ENCODE results near the gene KCNG1. TPM values are rescaled to one million over a fixed set of nuclear protein-coding genes. Genes with fewer than 3 reads are reported as not detected.

The KCNG1 gene
- total RNA-seq, 4 donors from 2014 or later: 0.54 to 2.4 (median 1.6) TPM; not detected in 1

DNA sequence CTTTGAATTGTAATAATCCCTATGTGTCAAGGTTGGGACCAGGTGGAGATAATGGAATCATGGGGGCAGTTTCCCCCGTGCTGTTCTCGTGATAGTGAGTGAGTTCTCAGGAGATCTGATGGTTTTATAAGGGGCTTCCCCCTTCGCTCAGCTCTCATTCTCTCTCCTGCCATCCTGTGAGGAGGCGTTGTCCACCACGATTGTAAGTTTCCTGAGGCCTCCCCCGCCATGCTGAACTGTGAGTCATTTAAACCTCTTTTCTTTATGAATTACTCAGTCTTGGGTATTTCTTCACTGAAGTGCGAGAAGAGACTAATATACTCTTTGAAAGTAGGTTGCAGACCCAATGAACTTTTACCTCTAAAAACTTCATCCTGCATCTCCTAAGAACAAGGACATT, 39.2 kb upstream of the KCNG1 start:
- H3K4me3 ChIP-seq (ENCODE audit: low read depth, poor library complexity, severe bottlenecking): no peak overlapping the region
- TF ChIP-seq, protein P1, sequence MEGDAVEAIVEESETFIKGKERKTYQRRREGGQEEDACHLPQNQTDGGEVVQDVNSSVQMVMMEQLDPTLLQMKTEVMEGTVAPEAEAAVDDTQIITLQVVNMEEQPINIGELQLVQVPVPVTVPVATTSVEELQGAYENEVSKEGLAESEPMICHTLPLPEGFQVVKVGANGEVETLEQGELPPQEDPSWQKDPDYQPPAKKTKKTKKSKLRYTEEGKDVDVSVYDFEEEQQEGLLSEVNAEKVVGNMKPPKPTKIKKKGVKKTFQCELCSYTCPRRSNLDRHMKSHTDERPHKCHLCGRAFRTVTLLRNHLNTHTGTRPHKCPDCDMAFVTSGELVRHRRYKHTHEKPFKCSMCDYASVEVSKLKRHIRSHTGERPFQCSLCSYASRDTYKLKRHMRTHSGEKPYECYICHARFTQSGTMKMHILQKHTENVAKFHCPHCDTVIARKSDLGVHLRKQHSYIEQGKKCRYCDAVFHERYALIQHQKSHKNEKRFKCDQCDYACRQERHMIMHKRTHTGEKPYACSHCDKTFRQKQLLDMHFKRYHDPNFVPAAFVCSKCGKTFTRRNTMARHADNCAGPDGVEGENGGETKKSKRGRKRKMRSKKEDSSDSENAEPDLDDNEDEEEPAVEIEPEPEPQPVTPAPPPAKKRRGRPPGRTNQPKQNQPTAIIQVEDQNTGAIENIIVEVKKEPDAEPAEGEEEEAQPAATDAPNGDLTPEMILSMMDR (IDR thresholded peaks at IDR 0.05): no peak
- no peak for TF ChIP-seq POLR2A (IDR thresholded peaks at IDR 0.05)
- DNase-seq (ENCODE audit: low spot score in 2 of 2): peak in 1 of 2 donors; percentile 23
- intact Hi-C loops (cut with DNase I; ENCODE audit: low total_unique reads): no loop called here
- 67 to 68% methylated on average over 7 of the region's 7 CpGs for WGBS, 2 donors

DNA sequence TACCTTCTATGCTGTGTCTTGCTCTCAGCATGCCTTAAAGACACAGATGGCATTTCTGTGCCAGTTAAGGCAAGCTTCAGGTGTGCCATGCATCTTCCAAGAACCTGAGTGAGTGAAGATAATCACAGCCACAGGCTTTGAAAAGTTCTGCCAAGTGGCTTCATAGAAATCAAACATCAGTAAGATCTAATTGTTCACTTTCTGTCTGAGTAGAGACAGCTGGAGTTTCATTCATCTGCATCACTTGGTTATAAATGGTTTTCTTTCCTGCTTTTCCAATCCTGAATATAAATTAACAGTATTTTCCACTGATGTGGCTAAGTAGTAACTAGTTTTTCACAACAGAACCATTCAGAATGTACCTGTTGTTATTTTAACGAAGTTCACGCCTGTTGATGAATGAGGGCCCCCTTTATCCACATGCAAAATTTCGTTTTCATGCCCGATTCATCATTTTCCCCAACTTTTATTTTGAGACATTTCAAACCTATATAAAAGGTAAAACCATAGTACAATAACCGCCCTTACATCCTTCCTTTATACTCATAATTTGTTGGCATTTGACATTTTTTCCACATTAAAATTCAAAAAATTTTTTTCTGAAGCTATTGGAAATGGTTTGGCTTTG, 38.6 kb upstream of the KCNG1 start:
- intact Hi-C loops (cut with DNase I; ENCODE audit: low total_unique reads): no loop called here
- no peak overlapping the region for H3K4me3 ChIP-seq (ENCODE audit: low read depth, poor library complexity, severe bottlenecking)
- DNase-seq (ENCODE audit: low spot score in 2 of 2): no peak
- 69 to 76% methylated on average over 5 of the region's 5 CpGs for WGBS, 2 donors
- TF ChIP-seq, protein P1 (IDR thresholded peaks at IDR 0.05): no peak
- no peak for TF ChIP-seq POLR2A (IDR thresholded peaks at IDR 0.05)

DNA sequence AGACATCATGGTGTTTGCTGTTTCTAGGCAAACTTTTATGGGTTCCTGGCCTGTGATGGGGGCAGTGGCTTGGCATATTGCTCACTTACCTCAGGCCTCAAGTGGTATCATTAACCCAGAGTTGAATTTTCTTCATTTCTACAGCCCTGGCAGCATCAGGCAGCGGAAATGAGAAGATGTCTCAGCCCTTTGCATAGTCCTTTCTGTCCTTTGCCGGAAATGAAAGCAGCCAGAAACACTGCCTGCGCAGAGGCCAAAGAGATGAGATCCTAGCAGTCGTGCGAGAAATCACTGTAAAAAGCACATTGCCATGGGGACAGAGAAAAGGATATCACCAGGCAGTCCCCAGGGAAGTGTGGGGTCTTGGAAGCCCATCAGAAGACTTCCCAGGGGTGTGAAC, 37.4 kb upstream of the KCNG1 start:
- no peak overlapping the region for H3K4me3 ChIP-seq (ENCODE audit: low read depth, poor library complexity, severe bottlenecking)
- WGBS, 2 donors: 87 to 92% methylated on average over 5 of the region's 5 CpGs
- peak in 1 of 2 donors; percentile 53 for DNase-seq (ENCODE audit: low spot score in 2 of 2)
- intact Hi-C loops (cut with DNase I; ENCODE audit: low total_unique reads): no loop called here
- TF ChIP-seq POLR2A (IDR thresholded peaks at IDR 0.05): no peak
- TF ChIP-seq, protein P1 (IDR thresholded peaks at IDR 0.05): no peak

DNA sequence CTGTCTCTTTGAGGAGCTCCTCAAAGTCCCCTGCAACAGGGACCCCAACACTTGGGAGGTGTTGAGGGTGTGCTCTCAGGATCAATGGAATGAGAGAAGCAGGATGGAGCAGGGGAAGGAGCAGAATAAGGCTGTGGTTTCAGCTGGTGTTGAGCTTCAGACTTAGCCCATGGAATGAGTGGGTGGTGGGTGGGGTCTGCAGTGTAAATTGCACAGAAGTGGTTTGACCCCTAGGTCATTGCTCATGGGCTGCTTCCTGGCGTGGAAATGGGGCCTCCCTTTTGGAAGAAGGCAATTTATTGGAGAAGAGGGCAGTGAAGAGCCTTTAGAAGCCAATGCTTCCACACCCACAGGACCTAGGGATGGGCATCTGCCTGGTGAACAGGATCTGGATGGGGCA, 37.0 kb upstream of the KCNG1 start:
- no peak overlapping the region for H3K4me3 ChIP-seq (ENCODE audit: low read depth, poor library complexity, severe bottlenecking)
- WGBS, 2 donors: 40 to 41% methylated on average over 1 of the region's 1 CpG
- intact Hi-C loops (cut with DNase I; ENCODE audit: low total_unique reads): no loop called here
- DNase-seq (ENCODE audit: low spot score in 2 of 2): no peak
- no peak for TF ChIP-seq POLR2A (IDR thresholded peaks at IDR 0.05)
- TF ChIP-seq, protein P1 (IDR thresholded peaks at IDR 0.05): no peak

DNA sequence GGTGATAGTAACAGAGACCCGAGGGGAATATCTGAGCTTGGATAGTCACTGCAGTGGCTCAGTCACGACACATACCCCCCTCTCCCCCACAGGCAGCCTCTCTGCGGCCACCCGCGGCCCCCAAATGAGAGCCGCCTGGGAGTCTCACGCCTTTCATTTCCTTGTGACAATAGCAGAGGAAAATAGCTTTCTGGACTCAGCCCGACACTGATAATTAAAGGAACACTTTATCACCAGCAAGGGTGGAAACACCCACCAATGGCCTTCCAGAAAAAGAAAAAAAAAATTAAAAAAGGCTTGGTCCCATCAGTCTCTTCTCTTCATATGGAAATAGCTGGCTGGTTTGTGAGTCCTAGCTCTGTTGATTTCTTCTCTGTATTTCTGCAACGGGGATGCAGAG, 35.1 kb upstream of the KCNG1 start:
- H3K4me3 ChIP-seq (ENCODE audit: low read depth, poor library complexity, severe bottlenecking): no peak overlapping the region
- TF ChIP-seq POLR2A (IDR thresholded peaks at IDR 0.05): no peak
- TF ChIP-seq, protein P1 (IDR thresholded peaks at IDR 0.05): no peak
- DNase-seq (ENCODE audit: low spot score in 2 of 2): no peak

DNA sequence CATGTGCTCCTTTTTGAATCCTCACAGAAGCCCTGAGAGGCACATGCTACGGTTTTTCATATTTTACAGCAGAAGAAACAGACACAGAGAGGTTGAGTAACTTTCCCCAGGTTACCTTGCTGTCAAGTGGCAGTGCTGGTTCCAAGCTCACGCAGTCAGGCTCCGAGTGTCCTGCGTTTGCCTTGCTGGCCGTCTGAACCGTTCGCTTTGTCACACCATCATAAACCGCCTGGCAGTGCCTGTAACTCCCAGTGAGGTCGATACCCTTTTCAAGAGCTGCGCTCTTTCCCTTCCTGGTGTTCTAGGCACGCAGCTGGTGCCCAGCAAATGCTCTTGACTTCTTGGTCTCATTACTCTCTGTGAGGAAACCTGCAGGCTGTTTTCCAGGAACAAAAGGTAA, 31.3 kb upstream of the KCNG1 start:
- H3K4me3 ChIP-seq (ENCODE audit: low read depth, poor library complexity, severe bottlenecking): no peak overlapping the region
- WGBS, 2 donors: 55 to 57% methylated on average over 11 of the region's 11 CpGs
- no peak for DNase-seq (ENCODE audit: low spot score in 2 of 2)
- intact Hi-C loops (cut with DNase I; ENCODE audit: low total_unique reads): no loop called here
- TF ChIP-seq, protein P1 (IDR thresholded peaks at IDR 0.05): no peak
- no peak for TF ChIP-seq POLR2A (IDR thresholded peaks at IDR 0.05)

More for the DNA sequence above, 35.1 kb upstream of the KCNG1 start:
- WGBS, 2 donors: 39 to 44% methylated on average over 9 of the region's 9 CpGs
- intact Hi-C loops (cut with DNase I; ENCODE audit: low total_unique reads): no loop called here

Measured in lower leg skin (tissue), 4 donors.